GM12873 (cell line): ENCODE data around the gene DYRK1A.

ENCODE experiments used
- TF ChIP-seq, protein P1 (sequence below): IDR thresholded peaks from 2 replicates; pipeline ENCODE4 v1.5.1; 2012; ENCODE audit warnings: low read depth, mild to moderate bottlenecking, moderate library complexity, low read length, control low read depth; ENCODE audit not compliant: insufficient read depth; ENCODE audit errors: missing control alignments

DYRK1A gene

DNA sequence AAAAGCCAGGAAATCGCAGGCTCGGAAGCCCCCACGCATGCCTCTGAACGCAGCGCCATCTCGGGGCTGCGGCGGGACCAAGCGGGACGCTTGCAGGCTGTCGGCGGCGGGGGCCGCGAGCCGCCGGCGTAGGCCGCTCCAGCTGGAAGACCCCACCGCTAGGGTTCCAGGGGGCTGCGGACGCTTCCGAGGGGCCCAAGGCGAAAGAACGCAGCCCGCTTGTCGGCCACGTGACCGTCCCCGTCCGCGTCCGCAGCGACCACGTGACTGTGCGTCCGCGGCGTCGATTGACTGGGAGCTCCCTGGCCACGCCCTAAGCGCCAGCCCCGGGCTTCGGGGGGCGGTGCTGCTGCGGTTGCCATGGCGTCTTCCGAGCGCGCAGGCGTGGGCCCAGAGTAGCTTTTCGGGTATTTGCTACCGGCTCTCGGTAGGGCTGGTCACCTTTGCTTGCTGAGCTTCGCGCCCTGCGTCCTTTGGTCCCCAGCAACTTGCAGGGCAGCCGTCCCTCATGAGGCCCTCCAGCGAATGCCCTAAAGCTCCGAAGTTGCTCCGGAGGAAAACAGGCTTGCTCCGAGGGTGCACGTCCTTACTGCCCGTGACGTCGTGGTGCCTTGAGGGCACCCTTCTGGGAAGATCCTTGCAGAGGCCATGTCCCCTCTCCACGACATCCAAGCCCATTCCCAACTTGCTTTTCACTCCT, 197.2 kb downstream of the DYRK1A start:
- TF ChIP-seq, protein P1, sequence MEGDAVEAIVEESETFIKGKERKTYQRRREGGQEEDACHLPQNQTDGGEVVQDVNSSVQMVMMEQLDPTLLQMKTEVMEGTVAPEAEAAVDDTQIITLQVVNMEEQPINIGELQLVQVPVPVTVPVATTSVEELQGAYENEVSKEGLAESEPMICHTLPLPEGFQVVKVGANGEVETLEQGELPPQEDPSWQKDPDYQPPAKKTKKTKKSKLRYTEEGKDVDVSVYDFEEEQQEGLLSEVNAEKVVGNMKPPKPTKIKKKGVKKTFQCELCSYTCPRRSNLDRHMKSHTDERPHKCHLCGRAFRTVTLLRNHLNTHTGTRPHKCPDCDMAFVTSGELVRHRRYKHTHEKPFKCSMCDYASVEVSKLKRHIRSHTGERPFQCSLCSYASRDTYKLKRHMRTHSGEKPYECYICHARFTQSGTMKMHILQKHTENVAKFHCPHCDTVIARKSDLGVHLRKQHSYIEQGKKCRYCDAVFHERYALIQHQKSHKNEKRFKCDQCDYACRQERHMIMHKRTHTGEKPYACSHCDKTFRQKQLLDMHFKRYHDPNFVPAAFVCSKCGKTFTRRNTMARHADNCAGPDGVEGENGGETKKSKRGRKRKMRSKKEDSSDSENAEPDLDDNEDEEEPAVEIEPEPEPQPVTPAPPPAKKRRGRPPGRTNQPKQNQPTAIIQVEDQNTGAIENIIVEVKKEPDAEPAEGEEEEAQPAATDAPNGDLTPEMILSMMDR: peak; percentile 52

DNA sequence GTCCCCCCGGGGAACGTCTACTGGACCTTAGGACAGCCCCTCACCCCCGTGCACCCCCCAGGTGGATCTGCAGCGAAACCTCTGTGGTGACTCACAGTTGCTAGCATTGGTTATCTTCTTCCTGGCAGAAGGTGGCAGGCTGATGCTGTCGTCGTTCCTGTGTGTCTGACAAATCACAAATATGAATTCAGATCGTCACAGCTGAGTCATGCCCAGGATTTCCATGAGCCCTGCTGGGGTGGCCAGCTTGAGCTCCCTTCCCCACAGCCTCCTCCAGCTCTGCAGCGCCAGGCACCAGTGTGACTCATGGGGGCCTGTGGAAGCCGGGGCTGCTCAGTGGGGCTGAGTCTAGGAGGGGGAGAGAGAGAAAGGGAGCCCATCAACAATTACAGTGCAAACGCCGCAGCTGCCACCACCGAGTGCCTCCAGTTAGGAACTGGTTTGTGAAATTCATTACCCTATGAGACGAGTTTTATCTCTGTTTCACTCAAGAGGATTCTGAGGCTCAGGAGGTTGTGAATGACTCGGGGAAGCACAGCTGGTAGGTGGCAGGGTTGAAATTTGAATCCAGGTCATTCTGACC, 197.9 kb downstream of the DYRK1A start:
- TF ChIP-seq, protein P1: no peak

DNA sequence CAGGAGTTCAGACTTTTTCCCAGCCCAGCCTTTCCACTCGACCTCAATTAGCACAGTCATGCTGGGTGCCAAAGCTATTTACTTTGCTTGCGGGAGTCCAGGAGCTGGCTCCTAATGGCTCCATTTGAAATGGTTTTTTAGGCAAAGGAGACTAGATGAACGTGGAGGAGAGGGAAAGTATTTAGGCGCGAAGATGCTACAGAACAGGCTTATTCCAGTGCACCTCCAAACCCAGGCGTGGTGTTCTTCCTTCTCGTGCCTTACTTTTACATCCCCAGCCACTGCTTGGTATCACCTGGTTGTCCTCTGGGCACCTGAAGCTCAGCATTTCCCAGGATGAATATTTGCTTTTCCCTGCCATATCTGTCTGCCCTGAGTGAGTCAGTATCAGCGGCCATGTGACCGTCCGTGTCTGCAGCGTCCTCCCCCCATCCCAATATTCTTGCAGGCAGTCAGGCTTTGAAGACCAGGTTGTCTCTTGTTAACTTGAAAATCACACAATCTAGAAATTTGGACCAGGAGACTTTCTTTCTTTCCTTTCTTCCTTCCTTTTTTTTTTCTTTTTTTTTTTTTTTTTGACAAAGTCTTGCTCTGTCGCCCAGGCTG, 198.5 kb downstream of the DYRK1A start:
- TF ChIP-seq, protein P1: no peak

DNA sequence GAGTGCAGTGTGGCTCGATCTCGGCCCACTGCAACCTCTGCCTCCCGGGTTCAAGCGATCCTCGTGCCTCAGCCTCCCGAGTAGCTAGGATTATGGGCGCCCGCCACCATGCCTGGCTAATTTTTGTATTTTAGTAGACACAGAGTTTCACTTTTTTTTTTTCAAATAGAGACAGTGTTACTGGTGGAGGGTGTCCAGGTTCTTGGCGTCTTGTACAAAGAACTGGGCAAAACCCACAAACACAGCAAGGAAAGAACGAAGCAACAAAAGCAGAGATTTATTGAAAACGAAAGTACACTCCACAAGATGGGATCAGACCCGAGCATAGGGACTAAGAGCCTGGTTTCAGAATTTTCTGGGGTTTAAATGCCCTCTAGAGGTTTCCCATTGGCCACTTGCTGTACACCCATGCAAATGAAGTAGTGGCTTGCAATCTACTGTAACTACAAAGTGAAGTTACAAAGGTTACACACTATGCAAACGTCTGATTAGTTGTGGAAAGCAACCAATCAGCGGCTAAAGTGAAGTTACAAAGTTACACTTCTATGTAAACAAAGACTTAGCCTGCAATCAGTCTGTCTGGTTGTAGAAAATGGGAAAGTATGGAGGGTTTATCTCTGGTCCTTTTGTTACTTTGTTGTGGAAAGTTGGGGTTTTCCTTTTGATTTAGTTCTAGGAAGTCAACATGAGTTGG, 199.1 kb downstream of the DYRK1A start:
- TF ChIP-seq, protein P1: no peak

DNA sequence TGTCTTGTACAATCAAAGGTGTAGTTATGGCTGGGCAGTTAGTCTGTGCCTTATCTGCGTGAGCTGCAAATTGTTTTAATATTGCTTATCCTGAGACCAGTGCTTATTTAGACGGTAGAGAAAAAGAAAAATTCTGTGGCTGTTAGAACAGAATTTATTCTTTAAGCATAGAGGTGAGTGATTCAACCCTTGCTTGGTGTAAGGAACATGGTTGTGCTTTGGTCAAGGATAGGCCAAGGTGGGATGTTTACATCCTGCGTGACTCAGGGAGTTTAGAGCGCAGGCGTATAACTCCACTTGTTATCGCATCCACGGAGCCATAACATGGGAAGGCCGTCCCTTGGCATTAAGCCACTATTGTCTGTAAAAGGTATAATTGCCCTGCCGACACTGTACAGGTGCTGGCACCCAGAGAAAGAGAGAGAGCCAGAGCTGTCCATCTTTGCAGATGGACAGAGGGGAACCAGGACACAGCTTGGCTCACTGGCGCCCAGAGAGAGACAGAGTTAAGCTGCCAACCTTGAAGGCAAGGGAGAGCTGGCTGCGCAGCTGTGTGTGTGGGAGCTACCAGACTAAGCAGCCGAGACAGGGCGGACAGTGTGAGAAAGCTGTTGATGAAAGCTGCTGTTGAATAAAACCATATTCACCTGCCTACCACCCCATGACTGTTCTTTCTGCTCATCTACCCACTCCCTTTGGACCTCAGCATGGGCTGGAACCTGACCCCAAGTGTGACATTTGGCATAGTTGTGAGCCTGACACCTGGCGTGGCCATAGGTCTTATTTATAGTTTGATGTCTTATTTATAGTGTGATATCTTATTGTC, 200.4 kb downstream of the DYRK1A start:
- TF ChIP-seq, protein P1: no peak

DNA sequence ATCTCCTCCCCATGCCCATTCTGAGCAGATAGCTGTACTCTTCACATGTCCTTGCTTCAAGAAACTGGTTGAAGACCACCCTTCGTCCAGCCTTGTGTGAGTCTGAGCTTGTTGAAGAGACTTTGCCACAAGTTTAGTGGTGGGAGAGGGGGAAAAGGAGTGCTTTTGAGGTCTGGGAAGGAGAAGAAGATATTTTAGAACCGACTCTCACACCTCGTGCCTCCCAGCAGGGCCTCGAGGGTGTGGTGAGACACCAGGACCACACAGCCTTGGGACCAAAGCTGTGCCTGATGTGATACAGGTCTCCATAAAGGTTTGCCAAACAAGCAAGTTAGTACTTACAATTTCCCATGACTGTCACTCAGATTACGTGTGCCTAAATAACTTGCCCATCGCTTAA, 201.8 kb downstream of the DYRK1A start:
- TF ChIP-seq, protein P1: no peak
